NCI-H1694 treated with DMSO at 0.1 percent for 48 hours (cell line): ENCODE measurements around the gene OR1J1.

Experiments
- DNase-seq: peaks from one replicate; lab custom pipeline; 2025; lab: John Stamatoyannopoulos, UW

The OR1J1 gene

DNA sequence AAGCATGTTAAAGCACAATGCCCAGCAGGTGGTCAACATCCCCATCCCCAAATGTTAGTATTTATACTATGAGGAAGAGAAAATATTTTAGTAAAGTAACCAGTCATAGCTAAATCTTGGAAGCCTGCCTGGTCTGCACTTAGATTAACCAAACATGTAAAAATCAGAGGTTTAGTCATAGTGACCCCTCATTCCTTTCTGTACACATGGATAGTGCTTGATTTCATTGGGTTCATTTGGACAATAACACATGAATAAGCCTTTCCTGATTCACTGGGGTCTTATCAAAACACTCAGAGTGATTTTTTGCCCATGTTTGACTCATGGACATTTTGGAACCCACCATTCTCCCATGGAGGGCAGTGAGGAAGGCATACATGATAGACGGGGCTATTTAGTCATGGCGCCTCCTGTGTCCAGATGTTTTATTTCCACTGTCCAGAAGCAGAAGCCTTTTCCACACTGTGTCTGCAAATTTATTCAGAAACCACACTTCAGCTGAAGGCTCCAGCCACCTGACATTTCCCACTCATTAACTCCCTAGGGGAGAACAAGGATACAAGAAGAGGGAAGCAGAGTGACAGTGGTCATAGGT lies 32.5 kb downstream of the OR1J1 start:
- no peak for DNase-seq

DNA sequence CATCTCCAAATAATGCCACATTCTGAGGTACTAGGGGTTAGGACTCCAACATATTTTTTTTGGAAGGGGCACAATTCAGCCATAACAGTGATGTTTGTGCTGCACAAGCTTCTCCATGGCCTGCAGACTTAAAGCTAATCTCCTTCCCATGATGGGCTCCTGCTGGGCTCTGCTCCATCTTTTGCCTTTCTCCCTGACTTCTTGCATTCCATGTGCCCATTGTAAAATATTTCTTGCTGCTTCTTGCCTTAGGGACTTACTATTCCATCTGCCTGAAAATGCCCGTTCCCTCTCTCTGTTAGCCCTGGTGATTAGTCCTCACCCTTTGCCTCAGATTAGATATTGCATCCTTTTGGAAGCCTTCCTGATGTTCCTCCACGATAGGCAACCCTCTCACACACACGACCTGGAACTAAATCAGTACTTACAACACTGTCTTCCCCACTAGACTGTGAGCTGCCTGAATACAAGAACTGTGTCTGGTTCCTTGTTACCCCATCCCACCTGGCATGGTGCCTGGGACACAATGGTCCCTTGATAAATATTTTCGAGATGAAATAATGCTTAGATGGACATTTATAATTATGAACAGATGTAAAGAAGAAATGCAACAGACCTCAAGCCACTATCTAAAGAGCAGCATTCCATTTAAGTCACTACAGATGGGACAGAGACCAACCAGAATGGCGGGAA lies 33.5 kb downstream of the OR1J1 start:
- no peak for DNase-seq

DNA sequence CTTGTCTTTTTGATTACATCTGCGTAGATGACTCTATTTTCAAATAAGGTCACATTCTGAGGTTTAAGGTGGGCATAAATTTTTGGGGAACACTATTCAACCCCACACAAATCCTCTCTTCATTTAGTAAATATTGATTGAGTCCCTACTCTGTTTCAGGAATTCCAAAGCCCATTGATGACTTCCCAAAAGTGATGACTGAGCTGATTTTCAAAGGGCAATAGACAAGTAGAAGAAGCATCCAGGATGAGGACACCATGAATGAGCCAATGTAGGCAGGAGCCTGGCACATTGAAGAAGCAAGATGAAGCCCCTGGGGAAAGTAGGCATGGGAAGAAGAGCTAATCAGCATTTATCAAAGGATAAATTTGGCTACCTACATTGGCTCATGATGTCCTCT lies 35.2 kb downstream of the OR1J1 start:
- DNase-seq = no peak
